ENCODE data around the gene PIK3C3.

DNA sequence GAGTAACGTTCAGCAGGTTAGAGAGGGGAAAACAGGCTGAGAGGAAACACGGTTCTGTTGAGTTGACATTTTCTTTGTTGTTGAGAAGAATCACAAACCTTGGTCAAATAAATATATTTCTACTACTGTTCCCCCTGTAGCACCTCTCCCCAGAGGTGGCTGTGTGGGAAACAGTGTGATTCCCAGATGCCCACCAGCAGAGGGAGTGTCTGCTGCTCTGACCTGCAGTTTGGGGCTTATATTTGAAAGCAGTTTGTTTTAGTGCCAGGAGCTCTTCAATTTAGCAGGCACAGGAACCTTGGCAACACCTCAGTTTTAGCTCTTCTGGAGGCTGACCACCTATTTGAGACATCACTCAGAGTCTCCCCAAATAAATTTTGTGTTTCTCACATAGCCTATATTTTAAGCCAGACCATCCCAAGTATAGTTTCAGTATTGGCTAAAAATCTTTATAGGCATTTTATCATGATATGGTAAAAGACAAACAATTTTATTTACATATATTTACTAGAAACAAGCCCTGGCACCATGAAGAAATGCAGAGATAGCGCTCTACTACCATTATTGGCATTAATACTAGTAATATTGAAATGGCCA, 75.7 kb downstream of the PIK3C3 start:
- TF ChIP-seq POLR2AphosphoS5 (IDR thresholded peaks at IDR 0.05) (no peak), CTCF (IDR thresholded peaks at IDR 0.05) (no peak), POLR2A (IDR thresholded peaks at IDR 0.05) (no peak), EP300 (IDR thresholded peaks at IDR 0.05) (no peak)

Measured in sigmoid colon (tissue), 4 donors.